SK-N-SH (cell line): ENCODE results near the gene VPS26B. TPM values are rescaled to one million over a fixed set of nuclear protein-coding genes. Genes with fewer than 3 reads are reported as not detected.

Experiments
- CTCF ChIA-PET: fragments of 300-600, 350-600 bp; formaldehyde crosslinking; extraction: SDS; loops from one replicate; lab custom pipeline; 2021; lab: Yijun Ruan, JAX
- POLR2A ChIA-PET: fragments of 350-600 bp; sonication (Branson Sonifier 250); formaldehyde crosslinking; extraction: SDS; loops from one replicate; lab custom pipeline; 2020; ENCODE audit warnings: antibody characterized with exemption, inconsistent platforms; lab: Yijun Ruan, JAX
- DNase-seq: peaks from one replicate; pipeline ENCODE4 v3.0.0; 2012
- H2AFZ ChIP-seq: fragments of 200-600 bp; sonication (generic); 2 replicates; pipeline ENCODE4 v1.8.1; 2016; ENCODE audit warnings: antibody characterized with exemption, mild to moderate bottlenecking, low read depth
- H3F3A ChIP-seq: fragments of 200-600 bp; sonication (generic); replicated peaks from 2 replicates; pipeline ENCODE3; 2016; ENCODE audit warnings: antibody characterized with exemption, mild to moderate bottlenecking; ENCODE audit not compliant: insufficient read depth
- H3K27ac ChIP-seq, 2 experiments: fragments of 200-500 bp in 1 of 2; fragments of 200-600 bp in 1 of 2; sonication (Bioruptor generic) in 1 of 2; sonication (generic), shearing (Covaris generic) in 1 of 2; 2 replicates each; pipeline versions ENCODE4 v1.5.1 to v1.6.1; 2014 to 2016; ENCODE audit warnings: low read depth in 2 of 2, inconsistent platforms in 1 of 2, low read length in 1 of 2, mild to moderate bottlenecking in 1 of 2, mixed read lengths in 1 of 2
- H3K27me3 ChIP-seq: fragments of 200-600 bp; sonication (generic), shearing (Covaris generic); 2 replicates; pipeline ENCODE4 v1.6.1; 2016; ENCODE audit warnings: mixed run types; ENCODE audit not compliant: insufficient read depth
- H3K36me3 ChIP-seq, 2 experiments: fragments of 200-500 bp in 1 of 2; fragments of 200-600 bp in 1 of 2; sonication (Bioruptor generic) in 1 of 2; sonication (generic) in 1 of 2; replicated peaks in 1 of 2; 2 replicates each; pipeline versions ENCODE3 to v1.5.1; 2014 to 2016; ENCODE audit warnings: low read length in 1 of 2, mild to moderate bottlenecking in 1 of 2; ENCODE audit not compliant: insufficient read depth in 2 of 2, control insufficient read depth in 1 of 2
- H3K4me1 ChIP-seq, 2 experiments: fragments of 200-500 bp in 1 of 2; fragments of 200-600 bp in 1 of 2; sonication (Bioruptor generic) in 1 of 2; sonication (generic), shearing (Covaris generic) in 1 of 2; 2 replicates each; pipeline versions ENCODE4 v1.5.1 to v1.6.1; 2014 to 2016; ENCODE audit warnings: low read depth in 1 of 2, low read length in 1 of 2, mixed run types in 1 of 2; ENCODE audit not compliant: insufficient read depth in 2 of 2, control insufficient read depth in 1 of 2
- H3K4me2 ChIP-seq: fragments of 200-600 bp; sonication (generic), shearing (Covaris generic); 2 replicates; pipeline ENCODE4 v1.6.1; 2017; ENCODE audit warnings: mixed run types
- H3K4me3 ChIP-seq, 2 experiments: fragments of 200-500 bp in 1 of 2; fragments of 200-600 bp in 1 of 2; sonication (Bioruptor generic) in 1 of 2; sonication (generic), shearing (Covaris generic) in 1 of 2; 2 replicates each; pipeline versions ENCODE4 v1.5.1 to v1.8.1; 2014 to 2016; ENCODE audit warnings: low read depth in 2 of 2, inconsistent platforms in 1 of 2, low read length in 1 of 2, mild to moderate bottlenecking in 1 of 2, mixed read lengths in 1 of 2, moderate library complexity in 1 of 2
- H3K79me2 ChIP-seq: fragments of 200-600 bp; sonication (generic); 2 replicates; pipeline ENCODE4 v1.8.1; 2017; ENCODE audit warnings: mild to moderate bottlenecking; ENCODE audit not compliant: insufficient read depth
- H3K9ac ChIP-seq: fragments of 200-600 bp; sonication (generic); 2 replicates; pipeline ENCODE4 v1.6.1; 2017; ENCODE audit warnings: mixed run types
- H3K9me2 ChIP-seq: fragments of 200-600 bp; sonication (generic); 2 replicates; pipeline ENCODE4 v1.6.1; 2017; ENCODE audit warnings: mixed run types
- H3K9me3 ChIP-seq: fragments of 200-600 bp; sonication (generic); 2 replicates; pipeline ENCODE4 v1.6.1; 2017; ENCODE audit warnings: mixed run types, mild to moderate bottlenecking, moderate library complexity
- H4K20me1 ChIP-seq: fragments of 200-600 bp; sonication (generic); 2 replicates; pipeline ENCODE4 v1.6.1; 2017; ENCODE audit warnings: mild to moderate bottlenecking, mixed run types; ENCODE audit not compliant: insufficient read depth
- CHD2 ChIP-seq: fragments of 150-350 bp; IDR thresholded peaks from 2 replicates; pipeline ENCODE4 v1.6.1; 2018; ENCODE audit warnings: low read length; ENCODE audit not compliant: partially characterized antibody
- CTCF ChIP-seq: fragments of 200-600 bp; sonication (generic); IDR thresholded peaks from 2 replicates; pipeline ENCODE4 v1.6.1; 2017; ENCODE audit warnings: antibody characterized with exemption, mild to moderate bottlenecking, moderate library complexity
- EP300 ChIP-seq, 2 experiments: IDR thresholded peaks; 2 replicates each; pipeline versions ENCODE4 v1.4.0 to v1.6.1; 2012; ENCODE audit warnings: borderline replicate concordance in 1 of 2, low read depth in 1 of 2, low read length in 1 of 2
- EZH2phosphoT487 ChIP-seq: fragments of 200-600 bp; sonication (generic); IDR thresholded peaks from 2 replicates; pipeline ENCODE4 v1.6.1; 2017; ENCODE audit warnings: low read depth, mixed run types, mild to moderate bottlenecking, antibody characterized with exemption, moderate library complexity, borderline replicate concordance
- FOSL2 ChIP-seq: IDR thresholded peaks from 2 replicates; pipeline ENCODE4 v1.4.0; 2012; ENCODE audit warnings: low read depth, mild to moderate bottlenecking, moderate library complexity, borderline replicate concordance
- FOXJ3 ChIP-seq: sonication (generic); formaldehyde crosslinking; IDR thresholded peaks from 2 replicates; pipeline ENCODE4 v1.5.1; 2020; ENCODE audit warnings: mild to moderate bottlenecking, missing genetic modification reagents
- FOXM1 ChIP-seq: IDR thresholded peaks from 2 replicates; pipeline ENCODE4 v1.4.0; 2012; ENCODE audit warnings: low read depth, mild to moderate bottlenecking
- GATA2 ChIP-seq: sonication (generic); formaldehyde crosslinking; IDR thresholded peaks from 2 replicates; pipeline ENCODE4 v1.5.0; 2020; ENCODE audit warnings: mild to moderate bottlenecking, missing genetic modification reagents
- MAX ChIP-seq: IDR thresholded peaks from 2 replicates; pipeline ENCODE4 v1.4.0; 2012; ENCODE audit warnings: low read depth
- MEF2A ChIP-seq: IDR thresholded peaks from 2 replicates; pipeline ENCODE4 v1.4.0; 2012; ENCODE audit warnings: low read depth, borderline replicate concordance
- MXI1 ChIP-seq: IDR thresholded peaks from 2 replicates; pipeline ENCODE4 v1.6.1; 2012; ENCODE audit warnings: mild to moderate bottlenecking, low read depth, low read length, improper control_type of control experiment
- NFIC ChIP-seq: IDR thresholded peaks from 2 replicates; pipeline ENCODE4 v1.4.0; 2012; ENCODE audit warnings: borderline replicate concordance
- POLR2AphosphoS5 ChIP-seq: IDR thresholded peaks from 2 replicates; pipeline ENCODE4 v1.6.1; 2012; ENCODE audit warnings: low read depth, low read length
- RCOR1 ChIP-seq: fragments of 150-350 bp; IDR thresholded peaks from 2 replicates; pipeline ENCODE4 v1.6.1; 2017; ENCODE audit warnings: antibody characterized with exemption, low read length
- SIN3A ChIP-seq: IDR thresholded peaks from 2 replicates; pipeline ENCODE4 v1.6.1; 2012; ENCODE audit warnings: low read depth, mild to moderate bottlenecking, low read length, moderate library complexity, borderline replicate concordance
- TAF1 ChIP-seq: IDR thresholded peaks from 2 replicates; pipeline ENCODE4 v1.6.1; 2012; ENCODE audit warnings: low read depth, mild to moderate bottlenecking, low read length, moderate library complexity, borderline replicate concordance
- TEAD4 ChIP-seq: IDR thresholded peaks from 2 replicates; pipeline ENCODE4 v1.4.0; 2012; ENCODE audit warnings: mild to moderate bottlenecking, borderline replicate concordance; ENCODE audit not compliant: insufficient read depth
- ZBTB33 ChIP-seq: IDR thresholded peaks from 2 replicates; pipeline ENCODE4 v1.4.0; 2012; ENCODE audit warnings: low read depth, borderline replicate concordance
- WGBS: methylation state at CpG from one replicate; pipeline ENCODE4 v1.1.6; 2017; ENCODE audit warnings: low lambda C conversion rate; 5-methylcytosine and 5-hydroxymethylcytosine counted together
- polyA plus RNA-seq, 3 experiments: library from polyadenylated mRNA; depleted of rRNA; stranded (reverse); fragments of >200 nt; gene quantifications; 2 replicates each; pipeline ENCODE4 v1.2.3, GENCODE V29; 2012

The VPS26B gene
- polyA plus RNA-seq, 1 of the 3 experiments (the other 2 are of a cell fraction) = 53.0 TPM

GRCh38 chr11:134200688-134201087, 23.8 kb upstream of the VPS26B start:
- Histone ChIP-seq H3K4me3 (no peak overlapping the region), H3K36me3 (peaks cover 42 to 59% of the 10 kb centered on the region in 2 experiments), H3K4me2 (no peak overlapping the region), H2AFZ (no peak overlapping the region), H3K9me3 (no peaks in the 10 kb centered on the region), H3K4me1 (peaks cover 0 to under 1% of the 10 kb centered on the region in 2 experiments; a peak in 2 of 4 replicates), H3K9me2 (no peaks in the 10 kb centered on the region), H3F3A (no peaks in the 10 kb centered on the region), H3K9ac (no peak overlapping the region), H3K27me3 (no peaks in the 10 kb centered on the region), H3K27ac (no peak overlapping the region), H3K79me2 (no peaks in the 10 kb centered on the region), H4K20me1 (no peaks in the 10 kb centered on the region)
- POLR2A ChIA-PET = no interaction called here
- DNase-seq = no peak
- no peak for TF ChIP-seq NFIC
- TF ChIP-seq MXI1 = no peak
- no peak for TF ChIP-seq CTCF
- no peak for TF ChIP-seq RCOR1
- no peak for TF ChIP-seq CHD2
- no peak for TF ChIP-seq MAX
- no peak for TF ChIP-seq EZH2phosphoT487
- TF ChIP-seq ZBTB33 = no peak
- TF ChIP-seq MEF2A = no peak
- no peak for TF ChIP-seq GATA2 (CRISPR knock-in tag)
- TF ChIP-seq TEAD4 = no peak
- no peak for TF ChIP-seq FOSL2
- no peak for TF ChIP-seq TAF1
- no peak for TF ChIP-seq FOXJ3
- no peak for TF ChIP-seq FOXM1
- TF ChIP-seq EP300 (IDR thresholded peaks at IDR 0.05; ENCODE audit: borderline replicate concordance in 1 of 2, low read depth in 1 of 2, low read length in 1 of 2) = no peak
- no peak for TF ChIP-seq SIN3A
- TF ChIP-seq POLR2AphosphoS5 = no peak
- WGBS = 96% methylated on average over 6 of the region's 6 CpGs
- CTCF ChIA-PET = interaction anchor here (1.3 kb wide), 1 partner anchor 14 kb away, joined by 3 read pairs; no protein-coding TSS in a partner anchor
